Suprapubic skin (tissue), 4 donors: ENCODE data around the gene IL4R.

ENCODE experiments used
- CTCF ChIP-seq, 2 donors: fragments of 200-600 bp in 1 of 2; fragments of 450-650 bp in 1 of 2; sonication (generic) in 1 of 2; IDR thresholded peaks; one replicate each; pipeline ENCODE4 v1.5.1; 2016 to 2019; ENCODE audit warnings: antibody characterized with exemption in 2 of 2, mild to moderate bottlenecking in 1 of 2, moderate library complexity in 1 of 2
- EP300 ChIP-seq: sonication (generic); formaldehyde crosslinking; IDR thresholded peaks from one replicate; pipeline ENCODE4 v1.6.1; 2017; ENCODE audit warnings: antibody characterized with exemption
- POLR2A ChIP-seq, 2 donors: fragments of 450-650 bp; IDR thresholded peaks; one replicate each; pipeline ENCODE4 v1.6.1; 2017; ENCODE audit warnings: antibody characterized with exemption in 2 of 2, mild to moderate bottlenecking in 2 of 2, moderate library complexity in 2 of 2
- POLR2AphosphoS5 ChIP-seq, 3 donors: sonication (generic); formaldehyde crosslinking; IDR thresholded peaks; one replicate each; pipeline ENCODE4 v1.6.1; 2017; ENCODE audit warnings: antibody characterized with exemption in 3 of 3

DNA sequence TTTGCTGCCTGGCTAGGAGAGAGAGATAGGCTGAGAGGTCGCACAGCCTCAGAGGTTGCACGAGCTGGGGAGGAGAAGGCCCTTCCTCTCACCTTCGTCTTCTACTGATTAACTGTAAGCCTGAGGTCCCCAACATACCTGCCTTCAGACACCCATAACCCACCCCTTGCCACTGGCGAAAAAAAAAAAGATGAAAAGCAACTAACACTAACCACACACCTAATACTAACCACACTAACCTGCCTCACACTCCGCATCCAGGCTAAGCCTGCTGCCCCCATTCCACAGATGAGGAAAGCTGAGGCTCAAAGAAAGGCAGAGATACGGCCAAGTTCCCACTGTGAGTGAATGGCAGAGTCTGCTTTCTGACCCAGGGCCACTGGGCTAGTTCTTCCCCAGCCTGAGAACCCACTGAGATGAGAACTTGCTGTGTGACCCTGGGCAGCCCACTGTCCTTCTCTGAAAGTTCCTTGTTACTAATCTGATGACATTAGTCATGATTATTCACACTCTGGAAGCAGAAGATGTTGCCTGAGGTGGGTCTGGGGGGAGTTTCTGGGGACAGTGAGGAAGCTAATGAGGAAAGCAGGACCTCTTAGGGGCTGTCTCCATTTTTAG is 92.8 kb downstream of the IL4R start:
- TF ChIP-seq POLR2A (IDR thresholded peaks at IDR 0.05) (no peak), POLR2AphosphoS5 (IDR thresholded peaks at IDR 0.05) (no peak), CTCF (IDR thresholded peaks at IDR 0.05) (no peak), EP300 (no peak)
